ENCODE data around the gene SHISAL1.
"Not testable (repeated sequence)": the region's sequence is repeated elsewhere in the genome, so short reads cannot be mapped to it uniquely, and the experiment has no call there.

Gene SHISAL1

DNA sequence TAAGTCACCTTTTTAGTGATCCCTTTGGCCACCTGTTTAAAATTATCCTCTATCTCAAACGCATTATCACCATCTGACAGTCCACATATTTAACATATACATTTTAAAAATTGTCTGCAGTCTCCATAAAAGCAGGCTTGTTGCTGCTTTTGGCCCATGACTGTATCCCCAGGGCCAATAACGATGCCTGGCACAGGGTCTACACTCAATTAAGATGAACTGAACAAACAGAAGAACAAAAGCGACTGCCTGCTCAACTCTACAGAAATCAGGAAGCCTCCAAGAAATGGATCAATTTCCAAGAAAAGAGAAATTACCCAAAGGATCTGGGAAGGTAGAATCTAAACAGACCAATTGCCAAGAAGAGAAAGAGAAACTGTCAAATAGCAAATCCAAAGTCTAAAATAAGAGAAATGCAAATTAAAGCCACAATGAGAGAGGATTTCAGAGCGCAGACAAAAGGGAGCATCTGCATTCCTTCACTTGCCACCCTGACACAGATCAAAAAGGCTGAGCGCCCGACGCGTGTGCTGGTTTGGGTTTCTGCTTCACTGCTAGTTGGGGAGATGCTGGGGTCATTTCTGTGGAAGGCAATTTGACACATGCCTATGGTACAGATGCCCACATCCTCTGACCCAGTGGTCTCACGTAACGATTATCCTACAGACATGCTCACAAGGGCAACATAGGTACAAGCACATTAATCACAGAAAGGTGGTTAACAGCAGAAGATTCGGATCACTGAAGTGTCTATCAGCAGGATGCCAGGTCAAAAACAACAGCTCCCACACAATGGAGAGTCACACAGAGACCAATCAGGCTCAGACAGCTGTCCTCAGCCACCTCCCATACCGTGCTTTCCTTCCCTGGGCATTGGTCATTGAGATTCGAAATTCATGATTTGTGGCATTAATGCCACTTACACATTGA, 55.9 kb downstream of the SHISAL1 start:
- no peak for DNase-seq

DNA sequence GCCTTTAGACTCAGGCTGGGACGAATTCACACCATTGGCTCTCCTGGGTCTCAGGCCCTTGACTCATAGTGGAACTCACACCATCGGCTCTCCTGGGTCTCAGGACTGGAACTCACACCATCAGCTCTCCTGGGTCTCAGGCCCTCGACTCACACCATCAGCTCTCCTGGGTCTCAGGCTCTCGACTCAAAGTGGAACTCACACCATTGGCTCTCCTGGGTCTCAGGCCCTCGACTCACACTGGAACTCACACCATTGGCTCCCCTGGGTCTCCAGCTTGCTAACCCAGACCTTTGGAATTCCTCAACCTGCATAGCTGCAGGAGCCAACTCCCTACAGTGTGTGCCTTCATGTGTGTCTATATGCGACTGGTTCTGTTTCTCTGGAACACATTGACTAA, 56.7 kb downstream of the SHISAL1 start:
- no peak for DNase-seq

- DNase-seq, result no peak
These were observed 57.9 kb downstream of the SHISAL1 start for GRCh38 chr22:44254811-44255210.

DNA sequence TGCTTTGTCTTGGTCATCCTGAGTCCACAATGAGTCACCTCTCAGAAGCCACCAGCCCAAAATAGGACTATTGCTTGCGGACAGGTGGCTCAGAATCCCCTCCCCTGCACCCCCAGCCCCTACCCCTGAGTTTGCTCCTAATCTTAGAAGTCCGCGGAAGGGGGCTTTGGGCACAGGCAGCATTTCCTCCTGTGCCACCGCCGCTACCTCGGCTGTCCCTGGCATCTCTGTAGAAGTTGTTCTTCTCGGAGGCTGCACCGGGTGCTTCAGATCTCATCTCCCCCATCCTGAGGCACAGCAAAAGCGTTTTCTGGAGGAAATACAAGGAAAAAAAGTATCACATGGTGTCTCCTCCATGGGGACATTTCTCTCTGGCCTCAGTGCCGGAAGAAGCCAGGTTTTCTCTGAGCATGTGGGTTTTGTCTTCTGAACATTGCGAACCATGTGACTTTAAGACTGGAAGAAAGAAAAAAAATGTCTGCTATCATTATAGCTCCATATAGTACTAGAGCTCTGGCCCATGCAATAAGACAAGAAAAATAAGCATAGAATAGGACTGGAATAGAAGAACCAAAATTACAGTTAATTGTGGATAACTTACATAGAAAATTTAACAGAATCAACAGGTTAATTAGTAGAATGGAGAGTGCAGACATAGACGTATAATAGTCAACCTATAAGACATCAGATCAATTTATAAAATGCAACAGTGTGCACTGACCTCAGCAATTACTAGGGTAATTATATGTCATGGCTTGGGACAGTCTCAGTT, 63.2 kb downstream of the SHISAL1 start:
- no peak for DNase-seq

GRCh38 chr22:44248926-44249325, 63.8 kb downstream of the SHISAL1 start:
- no peak for DNase-seq

DNA sequence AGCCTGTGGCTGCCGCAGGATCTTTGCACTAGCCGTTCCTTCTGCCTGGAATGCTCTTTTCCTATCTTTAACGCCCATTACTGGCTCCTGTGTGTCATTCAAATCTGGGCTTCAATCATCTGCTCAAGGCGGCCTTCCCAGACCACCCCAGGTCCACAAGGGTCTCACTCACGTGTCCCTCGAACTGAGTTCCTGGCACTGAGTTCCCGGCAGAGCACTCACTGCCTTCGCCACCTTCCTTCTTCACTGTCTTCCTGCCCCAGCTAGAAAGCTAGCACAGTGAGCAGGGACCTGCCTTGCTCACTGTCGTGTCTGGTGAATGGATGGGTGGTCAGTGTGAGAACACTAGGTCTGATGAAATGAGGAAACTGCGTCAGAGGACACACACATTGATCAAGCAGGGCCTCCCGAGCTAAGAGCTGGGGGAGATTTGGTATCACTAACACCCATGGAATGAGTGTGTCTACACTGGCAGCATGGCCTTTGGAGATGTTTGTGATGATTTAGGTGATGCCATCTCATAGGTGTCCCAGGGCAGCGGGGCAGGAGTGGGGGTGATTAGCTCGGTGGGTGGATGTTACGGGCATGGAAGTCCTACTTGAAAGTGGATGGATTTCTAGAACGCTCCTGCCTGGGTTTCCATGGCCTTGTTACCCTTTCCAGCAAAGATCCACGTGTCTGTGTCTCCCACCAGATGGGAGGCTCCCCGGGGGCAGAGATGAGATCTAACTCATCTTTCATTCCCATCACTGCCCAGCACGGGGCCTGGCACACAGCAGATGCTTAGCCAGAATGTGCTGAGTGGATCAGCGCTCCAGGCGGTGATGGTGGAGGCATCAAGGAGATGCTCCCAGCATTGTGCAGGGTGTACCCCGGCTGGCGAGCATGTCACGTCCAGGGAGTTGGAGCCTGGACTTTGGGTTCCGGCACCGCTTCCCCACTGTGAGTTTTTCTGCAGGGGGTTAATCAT, 64.5 kb downstream of the SHISAL1 start:
- DNase-seq, result no peak

GRCh38 chr22:44247346-44247745, 65.4 kb downstream of the SHISAL1 start:
- no peak for DNase-seq

GRCh38 chr22:44246615-44247326, 66.0 kb downstream of the SHISAL1 start:
- no peak for DNase-seq

- no peak for DNase-seq
These were observed 66.9 kb downstream of the SHISAL1 start for GRCh38 chr22:44245867-44246266.

GRCh38 chr22:44245438-44245837, 67.3 kb downstream of the SHISAL1 start:
- no peak for DNase-seq

GRCh38 chr22:44244265-44244822, 68.4 kb downstream of the SHISAL1 start:
- no peak for DNase-seq

DNA sequence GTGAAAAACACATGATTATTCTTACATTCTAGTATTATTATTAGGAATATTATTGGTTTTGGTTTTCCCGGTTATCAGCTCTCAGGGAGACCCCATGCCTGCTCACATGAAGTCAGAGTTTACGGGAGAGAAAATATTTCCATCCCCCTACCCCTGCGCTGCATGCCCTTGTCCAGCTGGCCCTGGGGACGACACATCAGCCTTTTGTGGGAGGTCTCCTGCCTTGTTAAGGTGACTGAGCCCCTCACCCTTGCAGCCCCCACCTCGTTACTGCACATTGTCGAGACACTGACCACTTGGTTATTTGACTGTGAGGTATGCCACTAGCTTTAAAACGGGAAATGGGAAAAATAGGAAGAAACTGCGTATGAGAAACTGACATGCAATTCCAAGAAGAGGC, 69.0 kb downstream of the SHISAL1 start:
- no peak for DNase-seq

DNA sequence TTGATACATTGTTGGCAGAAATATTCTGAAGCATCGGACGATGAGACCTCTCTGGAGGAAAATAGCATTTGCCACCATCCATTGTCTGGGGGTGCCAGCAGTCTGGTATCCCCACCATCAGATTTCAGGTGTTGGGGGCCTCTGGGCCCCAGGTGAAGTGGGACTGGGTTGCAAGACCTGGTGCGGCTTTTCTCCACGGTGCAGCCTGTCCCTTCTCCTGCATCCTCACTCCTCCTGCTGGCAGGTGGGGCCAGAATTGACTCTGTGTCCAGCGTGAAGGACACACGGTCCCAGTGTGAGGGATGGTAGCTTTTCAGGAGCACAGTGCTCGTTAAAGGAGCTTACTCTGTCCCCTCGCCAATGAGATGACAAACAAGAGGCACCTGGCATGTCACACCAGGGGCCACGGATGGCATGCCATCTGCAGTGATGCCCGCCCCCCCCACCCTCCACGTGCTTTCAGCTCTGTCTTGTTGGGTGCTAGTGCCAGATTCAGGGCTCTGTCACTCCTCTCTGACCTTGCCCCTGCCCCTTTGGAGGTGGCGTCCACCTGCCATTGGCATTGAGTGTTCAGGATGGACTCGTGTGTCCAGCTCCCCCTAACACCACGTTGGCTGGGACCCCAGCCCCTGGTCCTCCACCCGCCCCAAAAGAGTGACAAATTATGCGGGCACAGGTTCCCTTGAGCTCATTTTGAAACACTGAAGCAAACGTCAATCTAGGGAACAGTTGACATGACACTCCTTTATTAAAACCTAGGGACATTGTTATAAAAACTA, 69.6 kb downstream of the SHISAL1 start:
- no peak for DNase-seq

DNA sequence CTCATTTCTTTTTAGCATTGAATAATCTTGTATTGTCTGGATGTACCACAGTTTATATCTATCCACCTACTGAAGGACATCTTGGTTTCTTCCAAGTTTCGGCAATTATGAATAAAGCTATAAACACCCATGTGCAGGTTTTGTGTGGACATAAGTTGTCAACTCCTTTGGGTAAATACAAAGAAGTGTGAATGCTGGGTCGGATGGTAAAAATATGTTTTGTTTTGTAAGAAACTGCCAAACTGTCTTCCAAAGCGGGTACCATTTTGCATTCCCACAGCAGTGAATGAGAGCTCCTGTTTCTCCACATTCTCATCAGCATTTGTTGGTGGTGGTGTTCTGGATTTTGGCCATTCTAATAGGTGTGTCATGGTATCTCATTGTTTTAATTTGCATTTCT, 71.6 kb downstream of the SHISAL1 start:
- DNase-seq, result not testable (repeated sequence)

- DNase-seq, result no peak
These were observed 75.5 kb downstream of the SHISAL1 start for GRCh38 chr22:44237290-44237689.

DNA sequence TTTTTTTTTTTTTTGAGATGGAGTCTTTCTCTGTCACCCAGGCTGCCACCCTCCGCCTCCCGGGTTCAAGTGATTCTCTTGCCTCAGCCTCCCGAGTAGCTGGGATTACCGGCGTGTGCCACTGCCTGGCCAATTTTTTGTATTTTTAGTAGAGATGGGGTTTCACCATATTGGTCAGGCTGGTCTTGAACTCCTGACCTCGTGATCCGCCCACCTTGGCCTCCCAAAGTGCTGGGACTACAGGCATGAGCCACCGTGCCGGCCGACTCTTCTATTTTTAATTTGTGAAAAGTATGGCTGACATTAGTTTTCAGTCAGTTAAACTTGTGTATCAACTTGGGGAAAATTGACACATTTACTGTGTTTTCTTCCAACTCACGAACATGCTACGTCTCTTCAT, 78.4 kb downstream of the SHISAL1 start:
- DNase-seq, result not testable (repeated sequence)

- no peak for DNase-seq
These were observed 81.5 kb downstream of the SHISAL1 start for GRCh38 chr22:44231233-44231632.

DNA sequence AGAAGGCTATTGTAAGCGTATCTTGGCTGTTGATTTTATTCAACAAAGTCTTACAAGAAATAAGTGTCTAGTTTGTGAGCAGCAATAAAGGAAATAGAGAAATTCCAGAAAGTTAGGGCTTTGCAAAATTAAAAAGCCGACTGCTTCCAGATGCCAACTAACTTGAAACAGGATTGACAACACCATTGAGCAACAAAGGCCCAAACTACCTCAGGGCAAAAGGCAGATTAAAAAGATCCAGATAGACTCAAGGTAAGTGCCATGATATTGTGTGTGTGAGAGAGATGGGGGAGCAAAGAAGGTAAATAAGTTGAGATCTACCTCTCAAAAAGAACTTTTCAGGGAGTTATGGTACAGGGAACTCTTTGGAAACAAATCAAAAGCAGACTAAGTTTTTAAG, 82.9 kb downstream of the SHISAL1 start:
- DNase-seq, result no peak

GRCh38 chr22:44229331-44229730, 83.4 kb downstream of the SHISAL1 start:
- no peak for DNase-seq

DNA sequence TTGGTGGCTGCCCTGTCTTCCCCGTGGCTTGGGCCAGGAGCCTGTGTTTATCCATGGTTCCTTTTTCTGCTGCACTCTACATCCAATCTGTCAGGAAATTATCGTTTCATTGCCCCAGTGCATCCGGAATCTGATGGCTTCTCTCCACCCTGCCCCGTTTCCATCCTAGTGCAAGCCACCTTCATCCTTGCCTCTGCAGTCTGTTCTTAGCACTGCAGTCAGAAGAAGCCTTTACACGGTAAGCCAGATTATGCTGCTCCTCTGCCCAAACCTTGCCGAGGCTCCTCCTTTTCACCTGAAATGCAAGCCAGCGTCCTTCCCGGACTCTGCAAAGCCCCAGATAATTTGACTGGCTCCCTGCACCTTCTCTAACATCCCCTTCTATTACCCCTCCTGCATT, 86.9 kb downstream of the SHISAL1 start:
- no peak for DNase-seq

- no peak for DNase-seq
These were observed 87.6 kb downstream of the SHISAL1 start for GRCh38 chr22:44225091-44225689.
